ENCODE data around the gene ASPHD1.
"Not testable (repeated sequence)": the region's sequence is repeated elsewhere in the genome, so short reads cannot be mapped to it uniquely, and the experiment has no call there.

The ASPHD1 gene

GRCh38 chr16:29877266-29877961, 22.9 kb upstream of the ASPHD1 start:
- Histone ChIP-seq H3K27me3 (ENCODE audit: control insufficient read depth in 2 of 2, insufficient read depth in 2 of 2, low read length in 2 of 2) (peaks cover 9% of the 10 kb centered on the region in 2 donors), H3K4me1 (ENCODE audit: control insufficient read depth in 2 of 2, insufficient read depth in 2 of 2, low read length in 2 of 2) (no peaks in the 10 kb centered on the region), H3K4me3 (ENCODE audit: low read length in 2 of 2) (no peak overlapping the region), H3K9ac (ENCODE audit: low read depth in 1 of 2, low read length in 2 of 2) (no peak overlapping the region), H3K36me3 (ENCODE audit: control insufficient read depth in 2 of 2, insufficient read depth in 2 of 2, low read length in 2 of 2) (no peaks in the 10 kb centered on the region), H3K9me3 (ENCODE audit: control insufficient read depth in 2 of 2, low read length in 2 of 2) (no peaks in the 10 kb centered on the region), H3K27ac (ENCODE audit: low read depth in 2 of 2, low read length in 2 of 2) (no peak overlapping the region)

- Histone ChIP-seq H3K36me3 (ENCODE audit: control insufficient read depth in 2 of 2, insufficient read depth in 2 of 2, low read length in 2 of 2) (no peaks in the 10 kb centered on the region), H3K4me3 (ENCODE audit: low read length in 2 of 2) (no peak overlapping the region), H3K4me1 (ENCODE audit: control insufficient read depth in 2 of 2, insufficient read depth in 2 of 2, low read length in 2 of 2) (no peaks in the 10 kb centered on the region), H3K27ac (ENCODE audit: low read depth in 2 of 2, low read length in 2 of 2) (no peak overlapping the region), H3K9me3 (ENCODE audit: control insufficient read depth in 2 of 2, low read length in 2 of 2) (no peaks in the 10 kb centered on the region), H3K27me3 (ENCODE audit: control insufficient read depth in 2 of 2, insufficient read depth in 2 of 2, low read length in 2 of 2) (peaks cover 9% of the 10 kb centered on the region in 2 donors), H3K9ac (ENCODE audit: low read depth in 1 of 2, low read length in 2 of 2) (no peak overlapping the region)
Observed at GRCh38 chr16:29878172-29878571, 22.1 kb upstream of the ASPHD1 start.

DNA sequence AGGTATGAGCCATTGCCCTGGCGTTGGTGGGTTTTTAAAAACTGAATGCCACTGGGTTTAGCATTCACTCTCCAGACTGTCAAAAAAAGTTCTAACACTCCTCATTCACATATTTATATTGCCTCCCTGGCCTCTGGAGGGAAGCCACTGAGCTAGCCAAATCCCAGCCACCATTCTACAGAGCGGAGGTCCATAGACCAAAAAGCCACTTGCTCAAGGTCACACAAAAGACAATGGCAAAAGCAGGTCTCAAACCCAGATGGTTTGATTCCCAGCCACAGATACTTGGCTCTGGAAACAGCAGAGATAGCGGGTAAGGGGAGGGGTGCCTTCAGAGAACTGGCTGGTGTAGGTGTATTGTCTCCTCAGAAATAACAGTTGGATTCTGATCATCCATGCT, 19.2 kb upstream of the ASPHD1 start:
- no peak overlapping the region for H3K9ac ChIP-seq (ENCODE audit: low read depth in 1 of 2, low read length in 2 of 2)
- H3K4me3 ChIP-seq (ENCODE audit: low read length in 2 of 2), result no peak overlapping the region
- no peaks in the 10 kb centered on the region for H3K4me1 ChIP-seq (ENCODE audit: control insufficient read depth in 2 of 2, insufficient read depth in 2 of 2, low read length in 2 of 2)
- H3K36me3 ChIP-seq (ENCODE audit: control insufficient read depth in 2 of 2, insufficient read depth in 2 of 2, low read length in 2 of 2), result no peaks in the 10 kb centered on the region
- H3K9me3 ChIP-seq (ENCODE audit: control insufficient read depth in 2 of 2, low read length in 2 of 2), result no peaks in the 10 kb centered on the region
- H3K27ac ChIP-seq (ENCODE audit: low read depth in 2 of 2, low read length in 2 of 2), result no peak overlapping the region
- peaks cover 8 to 9% of the 10 kb centered on the region in 2 donors for H3K27me3 ChIP-seq (ENCODE audit: control insufficient read depth in 2 of 2, insufficient read depth in 2 of 2, low read length in 2 of 2)

GRCh38 chr16:29883987-29884386, 16.3 kb upstream of the ASPHD1 start:
- Histone ChIP-seq H3K9ac (ENCODE audit: low read depth in 1 of 2, low read length in 2 of 2) (no peak overlapping the region), H3K4me3 (ENCODE audit: low read length in 2 of 2) (no peak overlapping the region), H3K36me3 (ENCODE audit: control insufficient read depth in 2 of 2, insufficient read depth in 2 of 2, low read length in 2 of 2) (no peaks in the 10 kb centered on the region), H3K4me1 (ENCODE audit: control insufficient read depth in 2 of 2, insufficient read depth in 2 of 2, low read length in 2 of 2) (no peaks in the 10 kb centered on the region), H3K9me3 (ENCODE audit: control insufficient read depth in 2 of 2, low read length in 2 of 2) (no peaks in the 10 kb centered on the region), H3K27me3 (ENCODE audit: control insufficient read depth in 2 of 2, insufficient read depth in 2 of 2, low read length in 2 of 2) (no peaks in the 10 kb centered on the region), H3K27ac (ENCODE audit: low read depth in 2 of 2, low read length in 2 of 2) (no peak overlapping the region)

- not testable (repeated sequence) for H3K4me1 ChIP-seq (ENCODE audit: control insufficient read depth in 2 of 2, insufficient read depth in 2 of 2, low read length in 2 of 2); H3K36me3 ChIP-seq (ENCODE audit: control insufficient read depth in 2 of 2, insufficient read depth in 2 of 2, low read length in 2 of 2); H3K9me3 ChIP-seq (ENCODE audit: control insufficient read depth in 2 of 2, low read length in 2 of 2); H3K9ac ChIP-seq (ENCODE audit: low read depth in 1 of 2, low read length in 2 of 2); H3K27ac ChIP-seq (ENCODE audit: low read depth in 2 of 2, low read length in 2 of 2); H3K27me3 ChIP-seq (ENCODE audit: control insufficient read depth in 2 of 2, insufficient read depth in 2 of 2, low read length in 2 of 2); H3K4me3 ChIP-seq (ENCODE audit: low read length in 2 of 2)
Observed at GRCh38 chr16:29889372-29889771, 10.9 kb upstream of the ASPHD1 start.

DNA sequence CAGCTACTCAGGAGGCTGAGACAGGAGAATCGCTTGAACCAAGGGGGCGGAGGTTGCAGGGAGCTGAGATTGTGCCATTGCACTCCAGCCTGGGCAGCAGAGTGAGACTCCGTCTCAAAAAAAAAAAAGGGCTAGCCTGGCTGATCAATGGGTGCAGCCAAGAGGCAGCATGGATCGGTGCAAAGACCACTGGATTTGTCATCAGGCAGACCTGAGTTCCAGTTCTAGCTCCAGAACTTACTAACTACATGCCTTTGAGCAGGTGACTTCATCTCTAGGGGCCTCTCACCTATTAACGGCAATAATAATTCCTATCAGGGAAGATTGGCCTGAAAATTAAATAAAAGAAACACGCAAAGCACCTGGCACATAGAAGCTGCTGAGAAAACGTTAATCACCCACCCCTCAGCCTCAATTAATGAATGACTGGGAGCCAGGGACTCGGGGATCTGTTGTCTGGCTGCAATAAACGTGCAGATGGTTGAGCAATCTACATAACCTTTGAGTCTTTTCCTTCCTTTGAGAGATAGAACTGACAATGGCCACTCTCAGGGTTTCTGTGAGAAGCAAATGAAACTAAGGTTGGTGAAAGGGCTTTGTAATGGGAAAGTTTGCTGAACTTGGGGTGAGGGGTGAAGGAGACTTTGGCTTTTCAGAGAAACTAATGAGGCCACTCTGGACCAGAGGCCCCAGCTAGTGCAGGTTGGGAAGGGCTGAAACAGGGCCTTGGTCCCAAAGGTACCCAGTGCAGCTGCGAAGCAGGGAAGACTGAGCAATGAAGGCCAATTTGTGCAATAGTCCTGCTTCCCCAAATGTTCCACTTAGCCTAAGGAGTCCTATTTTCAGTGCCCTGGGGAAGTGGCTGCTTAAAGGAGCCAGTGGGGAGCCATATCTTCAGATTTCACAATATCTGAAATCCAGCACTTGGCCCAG, 8.5 kb upstream of the ASPHD1 start:
- no peaks in the 10 kb centered on the region for H3K36me3 ChIP-seq (ENCODE audit: control insufficient read depth in 2 of 2, insufficient read depth in 2 of 2, low read length in 2 of 2)
- H3K4me1 ChIP-seq (ENCODE audit: control insufficient read depth in 2 of 2, insufficient read depth in 2 of 2, low read length in 2 of 2), result no peaks in the 10 kb centered on the region
- H3K9me3 ChIP-seq (ENCODE audit: control insufficient read depth in 2 of 2, low read length in 2 of 2), result no peaks in the 10 kb centered on the region
- no peak overlapping the region for H3K27ac ChIP-seq (ENCODE audit: low read depth in 2 of 2, low read length in 2 of 2)
- no peaks in the 10 kb centered on the region for H3K27me3 ChIP-seq (ENCODE audit: control insufficient read depth in 2 of 2, insufficient read depth in 2 of 2, low read length in 2 of 2)
- H3K4me3 ChIP-seq (ENCODE audit: low read length in 2 of 2), result no peak overlapping the region
- H3K9ac ChIP-seq (ENCODE audit: low read depth in 1 of 2, low read length in 2 of 2), result no peak overlapping the region

DNA sequence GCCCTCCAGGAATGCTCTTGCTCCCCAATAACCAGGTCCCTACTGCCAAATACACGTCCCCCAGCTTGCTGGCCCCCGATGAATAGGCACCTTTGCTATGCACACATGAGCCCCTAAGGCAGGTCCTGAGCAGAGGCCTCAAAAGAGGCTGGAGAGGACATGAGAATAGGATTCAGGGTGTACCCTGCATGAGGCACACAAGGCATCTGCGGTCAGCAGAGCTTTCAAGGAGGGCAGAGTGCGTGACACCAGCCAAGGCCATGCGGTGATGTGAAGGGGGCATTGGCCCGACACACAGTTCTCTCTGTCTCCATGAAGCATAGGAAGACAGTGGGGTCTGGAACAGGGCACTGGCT, 7.9 kb upstream of the ASPHD1 start:
- Histone ChIP-seq H3K36me3 (ENCODE audit: control insufficient read depth in 2 of 2, insufficient read depth in 2 of 2, low read length in 2 of 2) (no peaks in the 10 kb centered on the region), H3K27me3 (ENCODE audit: control insufficient read depth in 2 of 2, insufficient read depth in 2 of 2, low read length in 2 of 2) (peaks cover 0 to 2% of the 10 kb centered on the region in 2 donors), H3K4me3 (ENCODE audit: low read length in 2 of 2) (no peak overlapping the region), H3K4me1 (ENCODE audit: control insufficient read depth in 2 of 2, insufficient read depth in 2 of 2, low read length in 2 of 2) (no peaks in the 10 kb centered on the region), H3K9me3 (ENCODE audit: control insufficient read depth in 2 of 2, low read length in 2 of 2) (no peaks in the 10 kb centered on the region), H3K9ac (ENCODE audit: low read depth in 1 of 2, low read length in 2 of 2) (no peak overlapping the region), H3K27ac (ENCODE audit: low read depth in 2 of 2, low read length in 2 of 2) (no peak overlapping the region)

DNA sequence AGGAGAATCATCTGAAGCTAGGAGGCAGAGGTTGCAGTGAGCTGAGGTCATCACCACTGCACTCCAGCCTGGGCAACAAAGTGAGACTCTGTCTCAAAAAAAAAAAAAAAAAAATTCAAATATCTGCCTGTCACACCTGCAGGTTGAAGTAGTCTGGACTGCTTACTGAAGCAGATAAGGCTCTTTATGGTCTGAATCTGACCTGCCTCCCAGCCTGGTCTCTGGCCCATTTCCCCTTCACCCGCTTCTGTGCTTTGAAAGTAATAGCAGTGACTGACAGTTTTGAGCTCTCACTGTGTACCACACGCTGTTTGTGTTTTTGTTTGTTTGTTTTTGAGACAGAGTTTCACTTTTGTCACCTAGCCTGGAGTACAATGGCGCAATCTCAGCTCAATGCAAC, 6.7 kb upstream of the ASPHD1 start:
- Histone ChIP-seq H3K9ac (ENCODE audit: low read depth in 1 of 2, low read length in 2 of 2) (no peak overlapping the region), H3K27ac (ENCODE audit: low read depth in 2 of 2, low read length in 2 of 2) (no peak overlapping the region), H3K36me3 (ENCODE audit: control insufficient read depth in 2 of 2, insufficient read depth in 2 of 2, low read length in 2 of 2) (no peaks in the 10 kb centered on the region), H3K27me3 (ENCODE audit: control insufficient read depth in 2 of 2, insufficient read depth in 2 of 2, low read length in 2 of 2) (peaks cover 0 to 3% of the 10 kb centered on the region in 2 donors), H3K4me3 (ENCODE audit: low read length in 2 of 2) (no peak overlapping the region), H3K9me3 (ENCODE audit: control insufficient read depth in 2 of 2, low read length in 2 of 2) (no peaks in the 10 kb centered on the region), H3K4me1 (ENCODE audit: control insufficient read depth in 2 of 2, insufficient read depth in 2 of 2, low read length in 2 of 2) (peaks cover 0 to under 1% of the 10 kb centered on the region in 2 donors)

- Histone ChIP-seq H3K9ac (ENCODE audit: low read depth in 1 of 2, low read length in 2 of 2) (no peak overlapping the region), H3K36me3 (ENCODE audit: control insufficient read depth in 2 of 2, insufficient read depth in 2 of 2, low read length in 2 of 2) (no peaks in the 10 kb centered on the region), H3K9me3 (ENCODE audit: control insufficient read depth in 2 of 2, low read length in 2 of 2) (no peaks in the 10 kb centered on the region), H3K27me3 (ENCODE audit: control insufficient read depth in 2 of 2, insufficient read depth in 2 of 2, low read length in 2 of 2) (peaks cover 0 to 3% of the 10 kb centered on the region in 2 donors), H3K4me1 (ENCODE audit: control insufficient read depth in 2 of 2, insufficient read depth in 2 of 2, low read length in 2 of 2) (peaks cover 0 to 5% of the 10 kb centered on the region in 2 donors), H3K27ac (ENCODE audit: low read depth in 2 of 2, low read length in 2 of 2) (no peak overlapping the region), H3K4me3 (ENCODE audit: low read length in 2 of 2) (no peak overlapping the region)
Observed at GRCh38 chr16:29894352-29894751, 5.9 kb upstream of the ASPHD1 start.

DNA sequence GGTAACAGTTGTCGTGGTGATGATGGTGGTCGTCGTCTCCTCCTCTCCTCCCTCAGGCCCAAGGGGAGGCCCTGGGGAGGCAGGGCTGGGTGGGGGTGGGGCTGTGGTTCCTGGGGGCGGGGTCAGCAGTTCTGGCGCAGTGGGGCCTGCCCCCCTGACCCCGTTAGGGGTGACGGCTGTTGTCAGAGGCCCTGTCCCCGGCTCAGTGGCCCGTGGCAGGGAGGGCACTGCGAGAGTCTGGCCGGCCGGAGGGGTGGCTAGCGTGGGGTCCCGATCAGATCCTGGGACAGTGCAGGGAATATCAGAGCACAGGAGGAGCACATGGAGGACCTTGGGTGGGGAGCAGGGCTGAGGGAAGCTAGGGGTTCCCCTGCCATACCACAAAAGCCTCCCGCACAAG, 3.4 kb upstream of the ASPHD1 start:
- H3K9ac ChIP-seq (ENCODE audit: low read depth in 1 of 2, low read length in 2 of 2), result no peak overlapping the region
- H3K9me3 ChIP-seq (ENCODE audit: control insufficient read depth in 2 of 2, low read length in 2 of 2), result no peaks in the 10 kb centered on the region
- H3K4me1 ChIP-seq (ENCODE audit: control insufficient read depth in 2 of 2, insufficient read depth in 2 of 2, low read length in 2 of 2), result peaks cover 4 to 13% of the 10 kb centered on the region in 2 donors
- no peaks in the 10 kb centered on the region for H3K36me3 ChIP-seq (ENCODE audit: control insufficient read depth in 2 of 2, insufficient read depth in 2 of 2, low read length in 2 of 2)
- H3K27ac ChIP-seq (ENCODE audit: low read depth in 2 of 2, low read length in 2 of 2), result no peak overlapping the region
- peaks cover 0 to 3% of the 10 kb centered on the region in 2 donors for H3K27me3 ChIP-seq (ENCODE audit: control insufficient read depth in 2 of 2, insufficient read depth in 2 of 2, low read length in 2 of 2)
- H3K4me3 ChIP-seq (ENCODE audit: low read length in 2 of 2), result no peak overlapping the region

Measured in mucosa of rectum (tissue), 2 donors.